GM19328 (cell line): ENCODE data around the gene PALLD.
"Not testable (repeated sequence)": the region's sequence is repeated elsewhere in the genome, so short reads cannot be mapped to it uniquely, and the experiment has no call there.

Experiments used
- ATAC-seq: cut with Tn5 transposase; IDR thresholded peaks from one replicate; pipeline ENCODE4 v1.9.1; 2021; ENCODE audit warnings: mild to moderate bottlenecking, moderate library complexity; ENCODE audit not compliant: unreplicated experiment

PALLD gene

DNA sequence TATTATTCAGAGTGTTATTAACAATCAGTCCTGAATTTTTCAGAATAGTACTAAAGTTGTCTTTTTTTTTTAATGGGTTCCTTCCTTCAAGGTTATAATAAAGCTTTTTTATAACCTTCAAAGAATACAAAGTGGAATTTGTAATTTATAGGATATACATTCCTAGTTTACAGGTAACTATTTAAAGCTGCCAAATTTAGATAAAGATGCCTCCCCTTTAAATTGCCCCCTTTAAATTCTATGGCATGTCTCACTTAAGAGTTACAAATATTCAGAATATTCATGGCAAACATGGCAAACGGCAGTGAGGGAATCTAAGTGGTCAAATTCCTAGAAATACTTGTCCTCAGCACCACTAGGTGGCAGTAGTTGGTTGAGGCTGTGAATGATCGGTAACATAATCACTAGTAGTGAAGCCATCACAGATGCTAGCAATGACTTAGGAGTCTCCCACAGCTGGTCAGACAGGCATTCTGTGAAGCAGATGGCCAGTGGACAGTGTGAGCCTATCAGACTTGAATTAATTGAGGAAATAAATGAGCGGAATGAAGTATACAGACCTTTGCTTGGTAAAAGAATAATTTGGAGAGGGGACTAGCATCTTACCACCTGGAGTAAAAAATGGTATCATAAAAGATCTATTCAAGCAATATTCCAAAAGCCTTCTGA is 426.8 kb downstream of the PALLD start:
- ATAC-seq: peak; percentile 70

- ATAC-seq: no peak
These were observed 427.8 kb downstream of the PALLD start for GRCh38 chr4:168924667-168925066.

GRCh38 chr4:168925789-168926490 is 429.1 kb downstream of the PALLD start:
- no peak for ATAC-seq

GRCh38 chr4:168928346-168928745 is 431.5 kb downstream of the PALLD start:
- no peak for ATAC-seq

GRCh38 chr4:168928875-168929274 is 432.0 kb downstream of the PALLD start:
- no peak for ATAC-seq

DNA sequence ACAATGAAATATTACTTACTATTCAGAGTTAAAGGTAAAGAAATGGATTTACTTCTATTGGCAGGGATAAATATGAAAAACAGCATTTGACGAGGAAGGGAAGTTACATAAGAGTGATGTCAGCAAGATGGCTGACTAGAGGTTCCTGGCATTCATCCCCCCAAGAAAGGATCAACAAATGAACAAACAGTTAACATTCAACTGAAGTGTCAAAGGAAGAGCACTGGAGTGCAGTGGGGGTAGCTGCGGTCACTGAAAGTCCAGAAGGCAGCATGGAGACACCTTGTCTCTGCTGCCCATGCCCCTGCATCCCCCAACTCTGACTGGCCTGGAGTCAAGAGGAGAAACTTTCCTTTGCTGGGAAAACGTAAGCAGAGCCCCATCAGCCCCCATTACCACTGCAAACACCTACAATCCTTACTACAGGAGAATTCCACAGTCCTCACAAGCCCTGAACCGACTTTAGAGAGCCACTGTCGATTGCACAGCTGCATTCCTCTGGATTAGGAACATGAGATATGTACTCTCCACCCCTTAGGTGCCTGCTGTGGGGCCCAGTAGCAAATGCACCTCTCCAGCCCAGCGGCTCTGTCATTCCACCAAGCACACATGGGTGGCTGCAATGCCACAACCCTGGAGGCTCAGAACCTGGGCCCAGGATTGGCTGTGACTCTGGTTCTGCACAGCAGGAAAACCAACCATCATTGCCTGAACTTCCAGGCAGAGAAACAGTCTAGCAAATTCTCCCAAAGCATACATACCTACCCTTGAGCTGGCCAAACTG is 433.8 kb downstream of the PALLD start:
- ATAC-seq: no peak

- no peak for ATAC-seq
These were observed 434.4 kb downstream of the PALLD start for GRCh38 chr4:168931215-168931650.

DNA sequence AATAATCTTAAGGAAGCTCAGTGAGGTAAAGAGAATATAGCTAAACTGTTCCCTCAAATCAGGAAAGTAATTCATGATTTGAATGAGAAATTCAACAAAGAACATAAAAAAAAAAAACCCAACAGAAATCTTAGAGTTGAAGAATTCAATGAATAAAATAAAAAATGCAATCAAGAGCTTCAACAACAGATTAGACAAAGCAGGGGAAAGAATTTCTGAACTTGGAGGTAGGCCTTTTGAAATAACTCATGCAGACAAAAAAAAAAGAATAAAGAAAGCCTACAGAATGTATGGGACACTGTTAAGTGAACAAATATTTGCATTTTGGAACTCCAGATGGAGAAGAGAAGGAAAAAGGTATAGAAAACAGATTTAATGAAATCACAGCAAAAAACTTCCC is 435.3 kb downstream of the PALLD start:
- no peak for ATAC-seq

GRCh38 chr4:168933423-168933822 is 436.6 kb downstream of the PALLD start:
- ATAC-seq: no peak

DNA sequence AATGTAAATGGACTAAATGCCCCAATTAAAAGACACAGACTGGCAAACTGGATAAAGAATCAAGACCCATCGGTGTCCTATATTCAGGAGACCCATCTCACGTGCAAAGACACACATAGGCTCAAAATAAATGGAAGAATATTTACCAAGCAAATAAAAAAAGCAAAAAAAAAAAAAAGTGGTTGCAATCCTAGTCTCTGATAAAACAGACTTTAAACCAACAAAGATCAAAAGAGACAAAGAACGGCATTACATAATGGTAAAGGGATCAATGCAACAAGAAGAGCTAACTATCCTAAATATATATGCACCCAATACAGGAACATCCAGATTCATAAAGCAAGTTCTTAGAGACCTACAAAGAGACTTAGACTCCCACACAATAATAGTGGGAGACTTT is 440.6 kb downstream of the PALLD start:
- not testable (repeated sequence) for ATAC-seq

DNA sequence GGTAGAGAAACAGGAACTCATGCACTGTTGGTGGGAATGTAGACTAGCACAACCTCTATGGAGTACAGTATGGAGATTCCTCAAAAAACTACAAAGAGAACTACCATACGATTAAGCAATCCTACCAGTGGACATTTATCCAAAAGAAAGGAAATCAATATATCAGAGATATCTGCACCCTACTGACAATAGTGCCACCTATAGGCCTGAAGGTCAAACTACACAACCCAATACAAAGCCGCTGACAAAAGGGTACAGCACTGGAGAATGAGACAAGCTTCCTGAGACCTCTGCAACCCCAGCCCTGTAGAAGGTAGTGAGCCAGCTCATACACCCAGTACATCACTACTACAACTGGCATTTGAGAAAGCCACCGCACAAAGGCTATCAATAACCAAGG is 446.1 kb downstream of the PALLD start:
- ATAC-seq: no peak

DNA sequence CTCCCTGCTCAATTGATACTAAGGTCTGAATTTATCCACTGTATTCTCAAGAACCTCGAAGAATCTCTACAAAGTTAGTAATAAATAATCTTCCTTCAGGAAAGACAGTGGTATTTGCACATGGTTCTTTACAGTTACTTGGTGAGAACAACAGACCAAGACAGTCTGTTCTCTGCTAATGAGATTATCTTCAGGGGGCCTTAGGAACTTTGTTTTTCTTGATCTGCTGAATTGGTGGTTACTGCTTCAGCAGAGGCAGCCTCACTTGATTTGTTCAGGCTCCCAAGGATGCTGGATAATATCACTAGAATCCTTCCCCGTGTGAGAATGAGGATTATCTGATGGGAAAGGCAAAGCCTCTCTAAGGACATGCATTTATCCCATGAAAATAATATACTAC is 448.4 kb downstream of the PALLD start:
- no peak for ATAC-seq

GRCh38 chr4:168952821-168953246 is 456.0 kb downstream of the PALLD start:
- not testable (repeated sequence) for ATAC-seq

GRCh38 chr4:168955674-168956073 is 458.8 kb downstream of the PALLD start:
- ATAC-seq: no peak

GRCh38 chr4:168960716-168961115 is 463.9 kb downstream of the PALLD start:
- ATAC-seq: no peak

DNA sequence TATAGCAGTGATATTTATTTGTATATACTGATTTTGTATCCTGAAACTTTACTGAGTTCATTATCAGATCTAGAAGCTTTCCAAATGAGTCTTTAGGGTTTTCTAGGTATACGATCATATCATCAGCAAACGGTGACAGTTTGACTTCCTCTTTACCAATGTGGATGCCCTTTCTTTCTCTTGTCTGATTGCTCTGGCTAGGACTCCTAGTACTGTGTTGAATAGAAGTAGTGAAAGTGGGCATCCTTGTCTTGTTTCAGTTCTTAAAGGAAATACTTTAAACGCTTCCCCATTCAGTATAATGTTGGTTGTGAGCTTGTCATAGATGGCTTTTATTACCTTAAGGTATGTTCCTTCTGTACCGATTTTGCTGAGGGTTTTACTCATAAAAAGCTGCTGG is 475.7 kb downstream of the PALLD start:
- no peak for ATAC-seq
